ENCODE results near the gene CACNB2.

DNA sequence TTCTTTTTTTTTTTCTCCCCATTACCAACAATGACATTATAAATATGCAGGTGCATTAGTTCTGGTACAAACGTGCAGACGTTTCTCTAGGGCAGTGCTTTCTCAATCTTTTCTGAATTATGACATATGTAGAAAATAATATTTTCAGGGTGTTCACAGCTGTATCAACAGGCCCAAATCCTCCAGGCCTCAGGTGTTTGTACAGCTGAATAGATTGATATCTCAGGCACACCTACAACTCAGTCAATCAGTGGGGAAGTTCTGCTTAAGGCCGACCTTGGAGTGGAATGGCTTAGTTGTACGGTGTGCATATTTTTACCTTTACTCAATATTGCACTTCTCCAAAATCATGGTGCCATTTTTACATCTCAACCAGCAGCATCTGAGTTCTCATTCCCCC is 71.6 kb downstream of the CACNB2 start:
- TF ChIP-seq EZH2 (IDR thresholded peaks at IDR 0.05; ENCODE audit: borderline replicate concordance, low read depth, low read length, severe bottlenecking) (no peak), POLR2A (IDR thresholded peaks at IDR 0.05; ENCODE audit: low read depth, low read length) (no peak), POLR2AphosphoS5 (IDR thresholded peaks at IDR 0.05; ENCODE audit: insufficient read depth, low read depth, low read length) (no peak), CTCF (IDR thresholded peaks at IDR 0.05; ENCODE audit: extremely low read depth in 1 of 2, insufficient read depth in 1 of 2, low read depth in 1 of 2, low read length in 2 of 2) (no peak), GATA2 (IDR thresholded peaks at IDR 0.05; ENCODE audit: insufficient read depth, insufficient read length, low read depth, low read length) (no peak), FOS (IDR thresholded peaks at IDR 0.05; ENCODE audit: borderline replicate concordance, insufficient read depth, low read length) (no peak), MYC (IDR thresholded peaks at IDR 0.05; ENCODE audit: low read depth, low read length) (no peak), JUN (IDR thresholded peaks at IDR 0.05; ENCODE audit: borderline replicate concordance, insufficient read depth, insufficient read length, low read depth) (no peak)
- TF ChIP-seq, protein P1, sequence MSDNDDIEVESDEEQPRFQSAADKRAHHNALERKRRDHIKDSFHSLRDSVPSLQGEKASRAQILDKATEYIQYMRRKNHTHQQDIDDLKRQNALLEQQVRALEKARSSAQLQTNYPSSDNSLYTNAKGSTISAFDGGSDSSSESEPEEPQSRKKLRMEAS (IDR thresholded peaks at IDR 0.05; ENCODE audit: insufficient read depth, insufficient read length): no peak

Data from endothelial cell of umbilical vein (primary cell).